ENCODE measurements around the gene ZNF330. TPM values are rescaled to one million over a fixed set of nuclear protein-coding genes. Genes with fewer than 3 reads are reported as not detected.

Gene ZNF330
- total and polyA plus RNA-seq, 2 experiments from 2014 or later = 83.7 to 87.7 TPM

DNA sequence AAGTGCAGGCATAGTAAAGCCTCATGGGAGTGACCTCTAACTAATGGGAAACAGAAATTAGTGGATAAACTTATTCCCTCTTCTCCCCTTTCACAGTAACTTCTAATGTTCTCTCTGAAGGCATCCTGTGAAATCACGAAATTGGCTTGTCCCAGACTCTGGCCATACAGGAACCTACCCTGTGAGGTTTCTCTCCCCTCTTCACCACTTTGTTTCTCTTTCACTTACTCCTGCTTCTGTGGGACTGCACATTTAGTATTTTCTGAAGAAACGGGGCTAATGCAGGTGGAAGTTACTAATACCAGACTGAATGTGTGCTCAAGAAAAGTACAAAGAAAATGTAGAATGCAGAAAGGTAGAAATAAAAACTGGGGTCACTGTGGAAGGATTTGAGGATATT lies 20.0 kb downstream of the ZNF330 start:
- no peaks in the 10 kb centered on the region for H3K27me3 ChIP-seq
- no peaks in the 10 kb centered on the region for H3K9me3 ChIP-seq (ENCODE audit: low read depth)
- no peak for DNase-seq (ENCODE audit: low read depth in 1 of 2, low spot score in 1 of 2)
- H3K36me3 ChIP-seq = no peaks in the 10 kb centered on the region
- no peak overlapping the region for H3K27ac ChIP-seq
- H3K4me3 ChIP-seq = no peak overlapping the region
- no peaks in the 10 kb centered on the region for H3K4me1 ChIP-seq (ENCODE audit: low read depth)
- TF ChIP-seq, protein P1, sequence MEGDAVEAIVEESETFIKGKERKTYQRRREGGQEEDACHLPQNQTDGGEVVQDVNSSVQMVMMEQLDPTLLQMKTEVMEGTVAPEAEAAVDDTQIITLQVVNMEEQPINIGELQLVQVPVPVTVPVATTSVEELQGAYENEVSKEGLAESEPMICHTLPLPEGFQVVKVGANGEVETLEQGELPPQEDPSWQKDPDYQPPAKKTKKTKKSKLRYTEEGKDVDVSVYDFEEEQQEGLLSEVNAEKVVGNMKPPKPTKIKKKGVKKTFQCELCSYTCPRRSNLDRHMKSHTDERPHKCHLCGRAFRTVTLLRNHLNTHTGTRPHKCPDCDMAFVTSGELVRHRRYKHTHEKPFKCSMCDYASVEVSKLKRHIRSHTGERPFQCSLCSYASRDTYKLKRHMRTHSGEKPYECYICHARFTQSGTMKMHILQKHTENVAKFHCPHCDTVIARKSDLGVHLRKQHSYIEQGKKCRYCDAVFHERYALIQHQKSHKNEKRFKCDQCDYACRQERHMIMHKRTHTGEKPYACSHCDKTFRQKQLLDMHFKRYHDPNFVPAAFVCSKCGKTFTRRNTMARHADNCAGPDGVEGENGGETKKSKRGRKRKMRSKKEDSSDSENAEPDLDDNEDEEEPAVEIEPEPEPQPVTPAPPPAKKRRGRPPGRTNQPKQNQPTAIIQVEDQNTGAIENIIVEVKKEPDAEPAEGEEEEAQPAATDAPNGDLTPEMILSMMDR (IDR thresholded peaks at IDR 0.05; ENCODE audit: low read depth, low read length) = no peak

DNA sequence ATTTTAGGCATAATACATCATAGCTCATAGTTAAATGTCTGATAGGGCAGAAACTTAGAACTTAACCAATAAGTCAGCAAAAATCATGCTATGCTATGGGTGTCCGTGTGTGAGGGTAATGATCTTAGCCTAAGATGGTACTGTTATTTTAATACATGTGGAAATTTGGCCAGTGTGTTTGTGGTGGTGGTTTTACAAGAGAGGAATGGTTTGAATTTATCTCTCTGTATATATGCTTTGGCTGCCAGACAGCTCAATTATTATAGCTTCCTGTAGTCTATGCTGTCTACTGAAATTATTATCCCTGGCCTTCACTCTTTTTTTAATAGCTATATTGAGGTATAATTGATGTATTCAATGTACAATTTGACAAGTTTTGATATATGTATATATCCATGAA lies 21.3 kb downstream of the ZNF330 start:
- no peaks in the 10 kb centered on the region for H3K9me3 ChIP-seq (ENCODE audit: low read depth)
- H3K4me3 ChIP-seq = no peak overlapping the region
- H3K27ac ChIP-seq = no peak overlapping the region
- no peak for DNase-seq (ENCODE audit: low read depth in 1 of 2, low spot score in 1 of 2)
- H3K27me3 ChIP-seq = no peaks in the 10 kb centered on the region
- TF ChIP-seq, protein P1 (IDR thresholded peaks at IDR 0.05; ENCODE audit: low read depth, low read length) = no peak
- no peaks in the 10 kb centered on the region for H3K36me3 ChIP-seq
- peaks cover 11% of the 10 kb centered on the region for H3K4me1 ChIP-seq (ENCODE audit: low read depth)

DNA sequence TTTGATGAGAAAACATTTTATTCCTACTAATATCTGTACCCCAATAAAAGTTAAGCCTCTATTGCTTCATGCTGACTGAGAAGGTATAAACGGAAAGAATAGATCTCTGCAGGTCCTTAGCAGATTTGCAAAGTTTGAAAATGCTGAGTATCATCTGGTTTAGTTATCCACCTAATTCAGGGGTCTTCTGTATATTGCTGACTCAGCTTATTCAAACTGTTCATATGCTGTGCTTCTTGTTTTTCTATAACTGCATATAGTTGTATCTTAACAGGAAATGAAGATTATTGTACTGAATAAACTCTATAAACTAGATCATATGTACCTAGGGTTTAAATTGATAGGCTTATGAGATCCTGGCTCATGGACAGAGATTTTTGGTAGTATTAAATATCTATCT lies 23.7 kb downstream of the ZNF330 start:
- TF ChIP-seq, protein P1 (IDR thresholded peaks at IDR 0.05; ENCODE audit: low read depth, low read length) = no peak
- Histone ChIP-seq H3K27ac (no peak overlapping the region), H3K27me3 (no peaks in the 10 kb centered on the region), H3K36me3 (no peaks in the 10 kb centered on the region), H3K4me3 (no peak overlapping the region), H3K4me1 (ENCODE audit: low read depth) (peaks cover 12% of the 10 kb centered on the region), H3K9me3 (ENCODE audit: low read depth) (no peaks in the 10 kb centered on the region)
- no peak for DNase-seq (ENCODE audit: low read depth in 1 of 2, low spot score in 1 of 2)

DNA sequence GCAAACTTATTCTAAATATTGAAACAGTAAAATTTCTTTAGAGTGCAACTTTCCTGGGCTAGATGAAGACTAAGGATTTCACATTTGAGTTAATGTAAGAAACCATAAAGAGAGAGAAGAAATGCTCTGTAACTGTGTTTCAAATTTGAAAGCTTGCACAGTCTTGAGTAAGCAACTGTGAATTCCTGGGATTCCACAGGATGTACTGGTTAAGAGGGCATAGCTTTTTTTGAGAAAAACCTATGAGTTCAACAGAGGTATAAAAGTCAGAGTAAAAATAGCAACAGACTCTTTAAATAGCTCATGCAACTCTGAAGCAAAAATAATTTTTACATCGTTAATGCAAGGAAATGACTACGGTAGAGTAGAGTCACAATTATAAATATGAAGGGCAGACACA lies 25.5 kb downstream of the ZNF330 start:
- Histone ChIP-seq H3K4me1 (ENCODE audit: low read depth) (peaks cover 12% of the 10 kb centered on the region), H3K4me3 (no peak overlapping the region), H3K27ac (no peak overlapping the region), H3K36me3 (no peaks in the 10 kb centered on the region), H3K9me3 (ENCODE audit: low read depth) (no peaks in the 10 kb centered on the region), H3K27me3 (no peaks in the 10 kb centered on the region)
- TF ChIP-seq, protein P1 (IDR thresholded peaks at IDR 0.05; ENCODE audit: low read depth, low read length) = no peak
- DNase-seq (ENCODE audit: low read depth in 1 of 2, low spot score in 1 of 2) = peak; percentile 6 to 83

DNA sequence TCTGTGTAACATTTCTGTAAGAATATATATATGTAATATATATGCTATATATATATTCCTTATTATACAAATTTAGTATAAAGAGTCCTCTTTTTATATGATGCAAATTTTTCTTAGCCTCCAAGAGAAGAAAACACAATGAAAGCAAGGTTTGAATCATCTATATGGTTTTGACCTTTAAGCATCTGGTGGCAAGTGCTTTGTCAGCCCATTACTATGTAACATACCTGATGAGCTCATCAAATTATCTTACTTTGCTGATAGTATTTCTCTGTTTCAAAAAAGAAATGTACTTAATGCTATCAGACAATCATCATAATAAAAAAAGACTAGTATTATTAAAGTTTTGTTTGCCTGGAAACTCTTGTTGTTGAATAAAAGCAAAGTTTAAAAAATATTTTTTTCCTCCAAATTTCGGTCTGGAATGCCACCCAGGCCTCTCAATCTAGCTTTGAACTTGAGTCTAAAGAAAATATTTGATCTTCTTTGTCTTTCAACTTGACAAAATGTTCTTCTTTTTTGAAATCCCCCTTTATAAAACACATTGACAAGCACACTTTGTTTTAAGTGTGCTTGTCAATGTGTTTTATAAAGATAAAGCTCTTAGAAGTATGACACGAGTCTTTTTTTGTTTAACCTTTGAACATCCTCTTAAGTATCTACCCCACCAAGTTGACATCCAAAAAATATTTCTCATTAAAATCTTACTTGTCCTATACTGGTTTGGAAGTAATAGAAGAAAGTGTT lies 26.2 kb downstream of the ZNF330 start:
- peaks cover 12% of the 10 kb centered on the region for H3K4me1 ChIP-seq (ENCODE audit: low read depth)
- no peak overlapping the region for H3K4me3 ChIP-seq
- H3K27me3 ChIP-seq = no peaks in the 10 kb centered on the region
- no peaks in the 10 kb centered on the region for H3K36me3 ChIP-seq
- TF ChIP-seq, protein P1 (IDR thresholded peaks at IDR 0.05; ENCODE audit: low read depth, low read length) = no peak
- no peaks in the 10 kb centered on the region for H3K9me3 ChIP-seq (ENCODE audit: low read depth)
- H3K27ac ChIP-seq = no peak overlapping the region
- DNase-seq (ENCODE audit: low read depth in 1 of 2, low spot score in 1 of 2) = no peak

Data from cardiac muscle cell (in vitro differentiated cells and primary cell).